ENCODE measurements around the gene NCBP3. TPM values are rescaled to one million over a fixed set of nuclear protein-coding genes. Genes with fewer than 3 reads are reported as not detected.

Gene NCBP3
- total RNA-seq, 4 donors from 2014 or later = 17.3 to 31.5 (median 21.3) TPM

DNA sequence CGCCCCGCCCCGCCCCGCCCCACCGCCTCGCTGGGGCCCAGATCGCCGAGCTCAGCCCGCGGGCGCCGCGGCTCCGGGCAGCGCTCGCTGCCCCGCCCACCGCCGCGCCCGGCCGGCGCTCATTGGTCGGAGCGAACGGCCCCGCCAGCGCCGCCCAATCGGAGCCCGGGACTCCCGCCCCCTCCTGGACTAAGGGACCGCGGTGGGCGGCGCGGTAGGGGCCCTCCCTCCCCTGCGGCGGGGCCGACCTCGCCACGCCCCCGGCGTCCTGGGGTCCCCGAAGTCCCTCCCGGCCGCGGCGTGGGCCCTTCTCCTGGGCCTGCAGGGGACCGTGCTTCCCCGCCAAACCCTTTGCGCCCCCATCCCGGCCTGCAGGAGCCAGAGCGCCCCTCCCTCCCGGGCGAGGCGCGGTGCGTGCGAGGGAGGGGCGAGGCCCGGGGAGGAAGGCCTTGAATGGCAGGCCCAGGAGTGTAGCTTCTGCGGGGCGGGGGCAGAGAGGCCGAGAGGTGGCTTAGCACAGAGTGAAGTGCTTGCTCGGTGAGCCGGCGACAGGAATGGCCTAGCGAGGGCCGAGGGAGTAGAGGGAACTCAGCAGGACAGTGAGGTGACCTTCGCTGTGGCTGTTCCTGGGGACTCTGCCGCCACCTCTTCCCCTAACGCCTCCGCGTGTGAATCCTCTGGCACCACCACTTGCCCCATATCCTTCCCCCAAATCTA lies 47.1 kb upstream of the NCBP3 start, which contains the start of gene CAMKK1:
TSS of gene CAMKK1 (minus strand) at position 51 of the 717 bp plus-strand sequence. CDS start 7,366 bp downstream, outside the sequence.
- no peaks in the 10 kb centered on the region for H3K9me3 ChIP-seq
- H3K36me3 ChIP-seq = no peaks in the 10 kb centered on the region
- WGBS, 2 donors = 11 to 12% methylated on average over 9 to 32 of the region's 75 CpGs
- DNase-seq (ENCODE audit: low spot score in 2 of 2) = peak; percentile 61 to 70
- H3K4me1 ChIP-seq = peaks cover 0 to 67% (median 33%) of the 10 kb centered on the region in 4 donors
- H3K27ac ChIP-seq = peak within 1 kb of the TSS; percentile 59 to 80 (median 77)
- TF ChIP-seq EP300 (IDR thresholded peaks at IDR 0.05) (no peak), POLR2A (IDR thresholded peaks at IDR 0.05) (no peak)
- TF ChIP-seq, protein P1, sequence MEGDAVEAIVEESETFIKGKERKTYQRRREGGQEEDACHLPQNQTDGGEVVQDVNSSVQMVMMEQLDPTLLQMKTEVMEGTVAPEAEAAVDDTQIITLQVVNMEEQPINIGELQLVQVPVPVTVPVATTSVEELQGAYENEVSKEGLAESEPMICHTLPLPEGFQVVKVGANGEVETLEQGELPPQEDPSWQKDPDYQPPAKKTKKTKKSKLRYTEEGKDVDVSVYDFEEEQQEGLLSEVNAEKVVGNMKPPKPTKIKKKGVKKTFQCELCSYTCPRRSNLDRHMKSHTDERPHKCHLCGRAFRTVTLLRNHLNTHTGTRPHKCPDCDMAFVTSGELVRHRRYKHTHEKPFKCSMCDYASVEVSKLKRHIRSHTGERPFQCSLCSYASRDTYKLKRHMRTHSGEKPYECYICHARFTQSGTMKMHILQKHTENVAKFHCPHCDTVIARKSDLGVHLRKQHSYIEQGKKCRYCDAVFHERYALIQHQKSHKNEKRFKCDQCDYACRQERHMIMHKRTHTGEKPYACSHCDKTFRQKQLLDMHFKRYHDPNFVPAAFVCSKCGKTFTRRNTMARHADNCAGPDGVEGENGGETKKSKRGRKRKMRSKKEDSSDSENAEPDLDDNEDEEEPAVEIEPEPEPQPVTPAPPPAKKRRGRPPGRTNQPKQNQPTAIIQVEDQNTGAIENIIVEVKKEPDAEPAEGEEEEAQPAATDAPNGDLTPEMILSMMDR (IDR thresholded peaks at IDR 0.05) = peak in 2 of 5 experiments; percentile 25 to 26
- no peaks in the 10 kb centered on the region for H3K27me3 ChIP-seq
- H3K4me3 ChIP-seq = peak within 1 kb of the TSS; percentile 63 to 75 (median 64)

DNA sequence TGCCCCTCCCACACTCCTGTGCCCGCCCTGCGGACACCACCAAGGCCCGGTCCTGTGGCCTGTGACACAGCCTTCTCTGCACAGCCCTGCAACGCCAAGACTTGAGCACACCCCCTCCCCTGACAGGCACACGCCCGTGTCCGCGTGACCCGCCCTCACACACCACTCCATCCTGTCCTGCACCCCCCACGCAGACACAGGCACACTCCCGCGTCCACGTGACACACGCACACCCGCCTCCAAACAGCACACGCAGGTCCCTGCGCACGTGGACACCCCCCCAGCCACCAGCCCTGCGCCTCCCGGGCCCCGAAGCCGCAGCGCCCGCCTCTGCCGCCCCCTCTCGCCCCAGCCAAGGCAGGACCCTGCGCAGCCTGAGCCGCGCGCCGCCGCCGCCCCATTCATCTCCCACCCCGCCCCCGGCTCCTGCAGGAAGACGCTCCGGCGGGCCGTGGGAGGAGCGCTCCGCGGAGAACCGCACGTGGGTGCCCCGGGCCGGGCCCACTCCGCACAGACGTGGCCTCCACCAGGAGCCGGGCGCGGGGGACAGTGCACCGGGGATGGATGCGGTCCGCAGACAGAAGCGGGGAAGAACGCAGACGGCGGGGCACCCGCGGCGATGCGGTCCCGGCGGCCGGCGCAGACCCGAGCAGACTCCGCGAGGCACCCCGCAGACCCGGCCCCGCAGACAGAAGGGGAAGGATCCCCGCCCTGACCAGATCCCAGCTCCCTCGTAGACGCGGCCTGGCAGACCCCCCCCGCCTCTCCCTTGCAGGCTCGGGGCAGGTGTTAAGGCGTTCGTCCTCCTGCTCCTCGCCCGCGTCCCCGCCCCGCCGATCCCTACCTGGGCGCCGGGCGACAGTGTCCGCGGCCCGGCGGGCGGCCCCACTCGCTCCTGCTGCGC lies 46.3 kb upstream of the NCBP3 start:
- DNase-seq (ENCODE audit: low spot score in 2 of 2) = peak; percentile 65 to 77
- peak in 1 of 2 donors; percentile 11 for TF ChIP-seq POLR2A (IDR thresholded peaks at IDR 0.05)
- peak in 1 of 2 donors; percentile 61 for TF ChIP-seq EP300 (IDR thresholded peaks at IDR 0.05)
- TF ChIP-seq, protein P1 (IDR thresholded peaks at IDR 0.05) = peak in 1 of 5 experiments; percentile 10
- Histone ChIP-seq H3K9me3 (no peaks in the 10 kb centered on the region), H3K36me3 (no peaks in the 10 kb centered on the region), H3K27me3 (no peaks in the 10 kb centered on the region), H3K4me1 (peaks cover 0 to 75% (median 37%) of the 10 kb centered on the region in 4 donors), H3K27ac (peak overlapping the region; percentile 49 to 80 (median 71)), H3K4me3 (peak overlapping the region; percentile 56 to 75 (median 64))
- WGBS, 2 donors = 1 to 2% methylated on average over 33 to 46 of the region's 96 CpGs

DNA sequence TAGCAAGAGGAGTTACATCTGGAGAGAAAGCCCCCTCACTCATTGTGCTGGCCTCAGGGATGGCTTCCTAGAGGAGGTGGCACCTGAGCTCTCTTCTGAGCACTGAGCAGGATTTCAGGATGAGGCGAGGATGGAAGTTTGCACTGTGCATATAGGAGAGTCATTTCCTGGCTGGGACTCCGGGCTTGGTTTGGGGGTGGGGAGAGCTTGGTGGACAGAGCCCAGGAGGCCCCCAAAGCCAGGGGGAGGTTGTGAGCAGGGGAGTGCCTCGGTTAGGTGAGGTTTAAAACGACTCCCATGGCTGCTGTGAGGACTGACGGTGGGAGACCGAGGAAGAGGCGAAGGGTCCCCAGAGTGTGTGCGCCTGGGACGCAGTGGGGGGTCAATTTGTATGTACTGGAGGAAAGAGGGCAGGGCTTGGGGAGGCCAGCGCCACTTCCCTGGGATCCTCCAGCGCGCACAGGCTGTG lies 45.6 kb upstream of the NCBP3 start:
- Histone ChIP-seq H3K9me3 (no peaks in the 10 kb centered on the region), H3K27me3 (no peaks in the 10 kb centered on the region), H3K27ac (peak overlapping the region; percentile 11 to 80 (median 44)), H3K4me1 (peaks cover 0 to 82% (median 40%) of the 10 kb centered on the region in 4 donors), H3K36me3 (no peaks in the 10 kb centered on the region), H3K4me3 (peak overlapping the region in 3 of 4 donors; percentile 56 to 66 (median 63))
- TF ChIP-seq, protein P1 (IDR thresholded peaks at IDR 0.05) = no peak
- TF ChIP-seq POLR2A (IDR thresholded peaks at IDR 0.05) (no peak), EP300 (IDR thresholded peaks at IDR 0.05) (no peak)
- WGBS, 2 donors = 40 to 46% methylated on average over 11 to 12 of the region's 12 CpGs
- no peak for DNase-seq (ENCODE audit: low spot score in 2 of 2)

DNA sequence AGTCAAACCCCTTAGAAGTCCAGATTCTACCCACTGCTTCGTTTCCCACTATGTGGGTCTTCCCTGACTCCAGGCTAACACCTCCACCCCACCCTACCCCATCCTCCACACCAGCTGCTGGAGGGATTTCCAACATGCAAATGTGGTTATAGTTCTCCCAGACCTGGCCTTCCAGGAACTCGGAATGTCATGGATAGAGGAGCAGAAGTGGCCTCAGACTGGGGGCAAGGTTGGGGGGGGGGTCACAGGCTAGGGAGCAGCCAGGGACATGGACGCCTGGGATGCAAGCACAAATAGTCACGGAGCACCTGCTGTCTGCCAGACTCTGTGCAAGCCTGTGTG lies 44.8 kb upstream of the NCBP3 start:
- H3K36me3 ChIP-seq = no peaks in the 10 kb centered on the region
- DNase-seq (ENCODE audit: low spot score in 2 of 2) = no peak
- TF ChIP-seq, protein P1 (IDR thresholded peaks at IDR 0.05) = no peak
- TF ChIP-seq EP300 (IDR thresholded peaks at IDR 0.05) (no peak), POLR2A (IDR thresholded peaks at IDR 0.05) (no peak)
- H3K4me1 ChIP-seq = peaks cover 0 to 85% (median 44%) of the 10 kb centered on the region in 4 donors
- 67 to 68% methylated on average over 4 of the region's 4 CpGs for WGBS, 2 donors
- no peak overlapping the region for H3K4me3 ChIP-seq
- peak overlapping the region in 2 of 4 donors; percentile 82 to 90 for H3K27ac ChIP-seq
- no peaks in the 10 kb centered on the region for H3K9me3 ChIP-seq
- no peaks in the 10 kb centered on the region for H3K27me3 ChIP-seq

All from tibial nerve (tissue), 4 donors.